GM12878 (cell line): ENCODE measurements around the gene COX10. TPM values are rescaled to one million over a fixed set of nuclear protein-coding genes. Genes with fewer than 3 reads are reported as not detected.

Source experiments
- ATAC-seq: fragments of 200-7000 bp; cut with Tn5 transposase; 3 replicates; pipeline ENCODE4 v1.9.1; 2020; ENCODE audit warnings: mild to moderate bottlenecking, moderate library complexity
- BruUV-seq: library from RNA; stranded (reverse); fragments of 400-500 nt; replicated peaks from 2 replicates; lab custom pipeline; 2021; lab: Mats Ljungman, UMichigan
- CTCF ChIA-PET: fragments of 300-600 bp; sonication (Branson Sonifier 250); formaldehyde crosslinking; extraction: SDS; loops from one replicate; lab custom pipeline; 2021; ENCODE audit warnings: inconsistent platforms; lab: Yijun Ruan, JAX
- POLR2A ChIA-PET: fragments of 350-600 bp; formaldehyde crosslinking; extraction: SDS; loops from one replicate; lab custom pipeline; 2021; ENCODE audit warnings: inconsistent platforms; lab: Charles Lee
- RAD21 ChIA-PET: fragments of 300-600 bp; sonication (Branson Sonifier 250); formaldehyde crosslinking; loops from one replicate; lab custom pipeline; 2023; ENCODE audit warnings: antibody characterized with exemption; ENCODE audit not compliant: unreplicated experiment; lab: Charles Lee
- SMC1A ChIA-PET: fragments of 300-600 bp; sonication (Branson Sonifier 250); formaldehyde crosslinking; loops from one replicate; lab custom pipeline; 2023; ENCODE audit not compliant: unreplicated experiment, uncharacterized antibody; lab: Charles Lee
- DNase-seq: peaks from one replicate; pipeline ENCODE4 v3.0.0-alpha.2; 2011; ENCODE audit warnings: low read depth, low spot score
- FAIRE-seq: peaks from 3 replicates; lab custom pipeline; 2011; peaks lifted over from hg19 to GRCh38; lab: Jason Lieb, UNC
- H2AFZ ChIP-seq: 2 replicates; pipeline ENCODE4 v1.6.0; 2011; ENCODE audit warnings: low read depth, low read length, control low read depth; ENCODE audit not compliant: control insufficient read depth
- H3K27ac ChIP-seq: 2 replicates; pipeline ENCODE4 v1.5.1; 2011; ENCODE audit warnings: control low read depth; ENCODE audit not compliant: control insufficient read depth, insufficient read depth
- H3K27me3 ChIP-seq, 2 experiments: replicated peaks in 1 of 2; 2 replicates each; pipeline versions ENCODE4 v1.6.0 to v1.6.1; 2011; ENCODE audit warnings: low read length in 1 of 2; ENCODE audit not compliant: control insufficient read depth in 2 of 2, insufficient read depth in 2 of 2
- H3K36me3 ChIP-seq, 2 experiments: 2 replicates each; pipeline ENCODE4 v1.5.1; 2011; ENCODE audit warnings: low read length in 1 of 2; ENCODE audit not compliant: control insufficient read depth in 2 of 2, insufficient read depth in 2 of 2
- H3K4me1 ChIP-seq: 2 replicates; pipeline ENCODE4 v1.6.1; 2011; ENCODE audit warnings: mild to moderate bottlenecking, low read length, moderate library complexity, mixed read lengths; ENCODE audit not compliant: control insufficient read depth, insufficient read depth
- H3K4me2 ChIP-seq: 2 replicates; pipeline ENCODE4 v1.6.0; 2011; ENCODE audit warnings: control low read depth; ENCODE audit not compliant: control insufficient read depth, insufficient read depth
- H3K4me3 ChIP-seq: fragments of 200-600 bp; sonication (generic); 2 replicates; pipeline ENCODE4 v1.5.1; 2016
- H3K79me2 ChIP-seq: 2 replicates; pipeline ENCODE4 v1.6.0; 2011; ENCODE audit warnings: low read length; ENCODE audit not compliant: control insufficient read depth, insufficient read depth
- H3K9ac ChIP-seq: 2 replicates; pipeline ENCODE4 v1.8.0; 2011; ENCODE audit warnings: low read length, control low read depth, mixed read lengths; ENCODE audit not compliant: control insufficient read depth, insufficient read depth
- H3K9me3 ChIP-seq: replicated peaks from 3 replicates; pipeline ENCODE4 v1.5.1; 2011; ENCODE audit warnings: mild to moderate bottlenecking, low read length; ENCODE audit not compliant: control insufficient read depth, insufficient read depth
- H4K20me1 ChIP-seq: 2 replicates; pipeline ENCODE4 v1.6.0; 2011; ENCODE audit not compliant: control insufficient read depth, insufficient read depth
- ATF7 ChIP-seq: fragments of 450-650 bp; IDR thresholded peaks from 2 replicates; pipeline ENCODE4 v1.6.1; 2016; ENCODE audit warnings: low read depth, mild to moderate bottlenecking
- ETV6 ChIP-seq, 2 experiments: fragments of 450-650 bp in 1 of 2; IDR thresholded peaks in 1 of 2; conservative IDR thresholded peaks in 1 of 2; 2 replicates each; pipeline ENCODE4 v1.6.1; 2014; ENCODE audit warnings: antibody characterized with exemption in 1 of 2, borderline replicate concordance in 1 of 2, low read depth in 1 of 2, mild to moderate bottlenecking in 1 of 2, moderate library complexity in 1 of 2
- MEF2B ChIP-seq: fragments of 450-650 bp; IDR thresholded peaks from 2 replicates; pipeline ENCODE4 v1.6.1; 2018; ENCODE audit warnings: mild to moderate bottlenecking, moderate library complexity; ENCODE audit not compliant: partially characterized antibody, poor library complexity, severe bottlenecking
- MYC ChIP-seq: IDR thresholded peaks from 2 replicates; pipeline ENCODE4 v1.6.1; 2011; ENCODE audit warnings: mild to moderate bottlenecking, low read length, moderate library complexity, inconsistent platforms; ENCODE audit not compliant: insufficient read depth, insufficient replicate concordance, insufficient read length, severe bottlenecking
- NBN ChIP-seq: fragments of 450-650 bp; IDR thresholded peaks from 2 replicates; pipeline ENCODE4 v1.6.1; 2016
- NR2F1 ChIP-seq: fragments of 450-650 bp; conservative IDR thresholded peaks from 2 replicates; pipeline ENCODE4 v1.6.1; 2017; ENCODE audit warnings: mild to moderate bottlenecking
- RBBP5 ChIP-seq: fragments of 200-600 bp; sonication (generic); conservative IDR thresholded peaks from 2 replicates; pipeline ENCODE4 v1.6.1; 2016
- RFX5 ChIP-seq: IDR thresholded peaks from 2 replicates; pipeline ENCODE4 v1.6.1; 2011; ENCODE audit warnings: low read depth, low read length, improper control_type of control experiment
- SIN3A ChIP-seq: IDR thresholded peaks from 2 replicates; pipeline ENCODE4 v1.6.1; 2012; ENCODE audit warnings: low read depth, low read length, improper control_type of control experiment
- SMAD5 ChIP-seq: IDR thresholded peaks from 2 replicates; pipeline ENCODE4 v1.6.1; 2016; ENCODE audit warnings: antibody characterized with exemption, low read depth
- TCF3 ChIP-seq: IDR thresholded peaks from 2 replicates; pipeline ENCODE4 v1.6.1; 2012; ENCODE audit warnings: low read depth, mild to moderate bottlenecking, low read length, borderline replicate concordance; ENCODE audit not compliant: insufficient read depth
- ZBTB40 ChIP-seq: fragments of 450-650 bp; IDR thresholded peaks from 2 replicates; pipeline ENCODE4 v1.6.1; 2016; ENCODE audit warnings: mild to moderate bottlenecking, moderate library complexity, borderline replicate concordance
- whole genome bisulfite sequencing: methylation state at CpG from one replicate; pipeline ENCODE4 v1.1.6; 2016; ENCODE audit warnings: low lambda C conversion rate; ENCODE audit not compliant: insufficient replicate concordance, insufficient coverage; ENCODE audit errors: missing lambda C conversion rate; 5-methylcytosine and 5-hydroxymethylcytosine counted together
- in situ Hi-C: fragments of 300-500 bp; cut with MboI; formaldehyde crosslinking; loops from 9 replicates; pipeline ENCODE4 v1.14.3; 2018; ENCODE audit warnings: mixed read lengths
- intact Hi-C: fragments of 100-400 bp; cut with micrococcal nuclease; formaldehyde crosslinking; loops from one replicate; pipeline ENCODE4 v1.14.2; 2022; ENCODE audit not compliant: unreplicated experiment
- polyA plus RNA-seq, 11 experiments: library from polyadenylated mRNA; depleted of rRNA in 4 of 11; unstranded in 6 of 11; stranded (reverse) in 5 of 11; fragments of >200 nt; fragmentation: Nextera tagmentation in 4 of 11; fragmentation: Illumina TruSeq in 1 of 11; extraction: Ambion mirVana in 4 of 11; extraction: Trizol in 1 of 11; gene quantifications; 1 replicate in 1 of 11; 2 replicates in 10 of 11; pipeline versions ENCODE4 v1.2.1 to v1.2.3, GENCODE V29; 2011 to 2016; ENCODE audit warnings: inconsistent platforms in 2 of 11, missing spikeins in 2 of 11, low read depth in 1 of 11
- total RNA-seq, 4 experiments: library from RNA; depleted of rRNA in 3 of 4; stranded (reverse); fragments of >200 nt in 3 of 4; fragmentation: Illumina TruSeq in 1 of 4; extraction: Trizol in 1 of 4; gene quantifications; 2 replicates each; pipeline versions ENCODE4 v1.2.1 to v1.2.3, GENCODE V29; 2013 to 2021
- TF ChIP-seq, protein P1 (sequence below): IDR thresholded peaks from 2 replicates; pipeline ENCODE4 v1.6.1; 2011; ENCODE audit warnings: low read depth, low read length, improper control_type of control experiment, borderline replicate concordance
- TF ChIP-seq, protein P2 (sequence below): fragments of 450-650 bp; formaldehyde crosslinking; IDR thresholded peaks from 2 replicates; pipeline ENCODE4 v1.4.0; 2020; ENCODE audit warnings: mild to moderate bottlenecking, moderate library complexity

COX10 gene
- total and polyA plus RNA-seq, 10 of the 15 experiments (the other 5 are each of a cell fraction or from before 2014, with no cell fraction given) = 9.6 to 29.4 (median 21.3) TPM

DNA sequence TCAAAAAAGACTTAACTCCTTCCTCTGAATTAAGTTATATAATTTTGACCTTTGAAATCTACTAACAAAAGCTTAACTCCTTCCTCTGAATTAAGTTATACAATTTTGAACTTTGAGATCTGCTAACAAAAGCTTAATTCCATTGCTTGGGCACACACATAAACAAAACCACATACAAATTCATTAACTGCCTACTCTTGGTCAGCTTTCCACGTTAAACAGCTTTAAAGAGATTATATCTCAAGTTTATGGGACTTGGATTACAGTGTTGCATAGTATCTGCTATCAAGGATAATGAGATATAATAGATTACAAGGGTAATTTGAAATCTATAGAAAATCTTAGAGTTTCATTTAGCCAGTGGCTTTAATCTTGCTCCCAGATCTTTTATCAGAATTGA lies 23.5 kb downstream of the COX10 start:
- H3K4me2 ChIP-seq = no peak overlapping the region
- ATAC-seq (no peak), FAIRE-seq (no peak), DNase-seq (no peak)
- TF ChIP-seq RFX5 = no peak
- TF ChIP-seq, protein P1, sequence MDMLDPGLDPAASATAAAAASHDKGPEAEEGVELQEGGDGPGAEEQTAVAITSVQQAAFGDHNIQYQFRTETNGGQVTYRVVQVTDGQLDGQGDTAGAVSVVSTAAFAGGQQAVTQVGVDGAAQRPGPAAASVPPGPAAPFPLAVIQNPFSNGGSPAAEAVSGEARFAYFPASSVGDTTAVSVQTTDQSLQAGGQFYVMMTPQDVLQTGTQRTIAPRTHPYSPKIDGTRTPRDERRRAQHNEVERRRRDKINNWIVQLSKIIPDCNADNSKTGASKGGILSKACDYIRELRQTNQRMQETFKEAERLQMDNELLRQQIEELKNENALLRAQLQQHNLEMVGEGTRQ = no peak
- TF ChIP-seq, protein P2, sequence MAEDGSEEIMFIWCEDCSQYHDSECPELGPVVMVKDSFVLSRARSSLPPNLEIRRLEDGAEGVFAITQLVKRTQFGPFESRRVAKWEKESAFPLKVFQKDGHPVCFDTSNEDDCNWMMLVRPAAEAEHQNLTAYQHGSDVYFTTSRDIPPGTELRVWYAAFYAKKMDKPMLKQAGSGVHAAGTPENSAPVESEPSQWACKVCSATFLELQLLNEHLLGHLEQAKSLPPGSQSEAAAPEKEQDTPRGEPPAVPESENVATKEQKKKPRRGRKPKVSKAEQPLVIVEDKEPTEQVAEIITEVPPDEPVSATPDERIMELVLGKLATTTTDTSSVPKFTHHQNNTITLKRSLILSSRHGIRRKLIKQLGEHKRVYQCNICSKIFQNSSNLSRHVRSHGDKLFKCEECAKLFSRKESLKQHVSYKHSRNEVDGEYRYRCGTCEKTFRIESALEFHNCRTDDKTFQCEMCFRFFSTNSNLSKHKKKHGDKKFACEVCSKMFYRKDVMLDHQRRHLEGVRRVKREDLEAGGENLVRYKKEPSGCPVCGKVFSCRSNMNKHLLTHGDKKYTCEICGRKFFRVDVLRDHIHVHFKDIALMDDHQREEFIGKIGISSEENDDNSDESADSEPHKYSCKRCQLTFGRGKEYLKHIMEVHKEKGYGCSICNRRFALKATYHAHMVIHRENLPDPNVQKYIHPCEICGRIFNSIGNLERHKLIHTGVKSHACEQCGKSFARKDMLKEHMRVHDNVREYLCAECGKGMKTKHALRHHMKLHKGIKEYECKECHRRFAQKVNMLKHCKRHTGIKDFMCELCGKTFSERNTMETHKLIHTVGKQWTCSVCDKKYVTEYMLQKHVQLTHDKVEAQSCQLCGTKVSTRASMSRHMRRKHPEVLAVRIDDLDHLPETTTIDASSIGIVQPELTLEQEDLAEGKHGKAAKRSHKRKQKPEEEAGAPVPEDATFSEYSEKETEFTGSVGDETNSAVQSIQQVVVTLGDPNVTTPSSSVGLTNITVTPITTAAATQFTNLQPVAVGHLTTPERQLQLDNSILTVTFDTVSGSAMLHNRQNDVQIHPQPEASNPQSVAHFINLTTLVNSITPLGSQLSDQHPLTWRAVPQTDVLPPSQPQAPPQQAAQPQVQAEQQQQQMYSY = no peak
- no peak for TF ChIP-seq NR2F1
- TF ChIP-seq RBBP5 = no peak
- TF ChIP-seq SMAD5 = no peak
- TF ChIP-seq ZBTB40 = no peak
- no peak for TF ChIP-seq MEF2B
- TF ChIP-seq TCF3 = no peak
- TF ChIP-seq ATF7 = no peak
- no peak for TF ChIP-seq SIN3A
- no peak for TF ChIP-seq ETV6 (conservative IDR thresholded peaks at IDR 0.05 in 1 of 2, IDR thresholded peaks at IDR 0.05 in 1 of 2; ENCODE audit: borderline replicate concordance in 1 of 2, low read depth in 1 of 2)
- TF ChIP-seq NBN = no peak
- TF ChIP-seq MYC = no peak
- 100% methylated on average over 1 of the region's 1 CpG for WGBS
- intact Hi-C loops = no loop called here
- ChIA-PET POLR2A (no interaction called here), SMC1A (interaction anchor here (1.2 to 3.2 kb wide), 2 partner anchors 11 to 40 kb away, joined by 4 to 8 read pairs; no protein-coding TSS in a partner anchor), CTCF (interaction anchor here (1.2 kb wide), 1 partner anchor 26 kb away, joined by 6 read pairs; no protein-coding TSS in a partner anchor), RAD21 (no interaction called here)
- no peaks in the 10 kb centered on the region for H3K9me3 ChIP-seq
- H3K4me1 ChIP-seq = no peaks in the 10 kb centered on the region; the same call in none of the 2 replicates
- no peak overlapping the region for H3K4me3 ChIP-seq
- no peaks in the 10 kb centered on the region for H3K27me3 ChIP-seq
- in situ Hi-C loops = no loop called here
- no peak overlapping the region for H3K9ac ChIP-seq
- H3K79me2 ChIP-seq = peaks cover 9% of the 10 kb centered on the region
- H4K20me1 ChIP-seq = no peaks in the 10 kb centered on the region; the same call in 1 of the 2 replicates
- BruUV-seq = no TSS peak
- no peak overlapping the region for H3K27ac ChIP-seq
- no peaks in the 10 kb centered on the region; a peak in 2 of 4 replicates for H3K36me3 ChIP-seq
- H2AFZ ChIP-seq = no peak overlapping the region
